Loucy (cell line): Measurements from ENCODE around the gene COL2A1.

ENCODE experiments used
- H2AFZ ChIP-seq: fragments of 200-600 bp; sonication (generic); 2 replicates; pipeline ENCODE4 v1.6.0; 2016; ENCODE audit warnings: antibody characterized with exemption, mild to moderate bottlenecking, low read length, moderate library complexity
- H3F3A ChIP-seq: fragments of 200-600 bp; 2 replicates; pipeline ENCODE4 v1.6.0; 2016; ENCODE audit warnings: antibody characterized with exemption, low read depth, mild to moderate bottlenecking
- H3K27me3 ChIP-seq: fragments of 200-600 bp; sonication (generic); 2 replicates; pipeline ENCODE4 v1.6.1; 2014; ENCODE audit warnings: low read length, mild to moderate bottlenecking; ENCODE audit not compliant: insufficient read depth, poor library complexity, severe bottlenecking
- H3K36me3 ChIP-seq: fragments of 200-600 bp; sonication (generic); 2 replicates; pipeline ENCODE4 v1.6.1; 2016; ENCODE audit warnings: low read length; ENCODE audit not compliant: insufficient read depth
- H3K4me1 ChIP-seq: fragments of 200-600 bp; sonication (generic); 2 replicates; pipeline ENCODE4 v1.5.1; 2014; ENCODE audit warnings: low read length, mild to moderate bottlenecking; ENCODE audit not compliant: insufficient read depth, poor library complexity, severe bottlenecking
- H3K4me2 ChIP-seq: fragments of 200-600 bp; sonication (generic); 2 replicates; pipeline ENCODE4 v1.6.0; 2014; ENCODE audit warnings: antibody characterized with exemption, low read length, low read depth, mild to moderate bottlenecking; ENCODE audit not compliant: poor library complexity, severe bottlenecking
- H3K4me3 ChIP-seq: fragments of 200-600 bp; sonication (generic); 2 replicates; pipeline ENCODE4 v1.5.1; 2014; ENCODE audit warnings: low read length, mild to moderate bottlenecking, mixed read lengths; ENCODE audit not compliant: poor library complexity, severe bottlenecking
- H3K79me2 ChIP-seq: fragments of 200-600 bp; sonication (generic); 2 replicates; pipeline ENCODE4 v1.6.1; 2014; ENCODE audit warnings: low read length; ENCODE audit not compliant: insufficient read depth
- H3K9ac ChIP-seq: fragments of 200-600 bp; sonication (generic); 2 replicates; pipeline ENCODE4 v1.6.0; 2014; ENCODE audit warnings: mild to moderate bottlenecking, low read depth, low read length, moderate library complexity; ENCODE audit not compliant: poor library complexity, severe bottlenecking
- H3K9me2 ChIP-seq: fragments of 200-600 bp; sonication (generic); replicated peaks from 2 replicates; pipeline ENCODE4 v1.6.1; 2016; ENCODE audit warnings: low read depth, low read length, mixed read lengths
- H3K9me3 ChIP-seq: fragments of 200-600 bp; sonication (generic); 2 replicates; pipeline ENCODE4 v1.6.1; 2014; ENCODE audit warnings: mild to moderate bottlenecking, antibody characterized with exemption, low read length, low read depth; ENCODE audit not compliant: insufficient read depth
- H4K20me1 ChIP-seq: fragments of 200-600 bp; sonication (generic); 2 replicates; pipeline ENCODE4 v1.6.0; 2014; ENCODE audit warnings: antibody characterized with exemption, low read length, mild to moderate bottlenecking; ENCODE audit not compliant: insufficient read depth, poor library complexity, severe bottlenecking
- EZH2phosphoT487 ChIP-seq: fragments of 200-600 bp; IDR thresholded peaks from 2 replicates; pipeline ENCODE4 v1.6.1; 2018; ENCODE audit warnings: antibody characterized with exemption, mild to moderate bottlenecking, moderate library complexity, borderline replicate concordance
- TF ChIP-seq, protein P1 (sequence below): fragments of 200-600 bp; sonication (generic); conservative IDR thresholded peaks from 2 replicates; pipeline ENCODE4 v1.5.1; 2014; ENCODE audit warnings: mild to moderate bottlenecking, antibody characterized with exemption, low read length

The COL2A1 gene

DNA sequence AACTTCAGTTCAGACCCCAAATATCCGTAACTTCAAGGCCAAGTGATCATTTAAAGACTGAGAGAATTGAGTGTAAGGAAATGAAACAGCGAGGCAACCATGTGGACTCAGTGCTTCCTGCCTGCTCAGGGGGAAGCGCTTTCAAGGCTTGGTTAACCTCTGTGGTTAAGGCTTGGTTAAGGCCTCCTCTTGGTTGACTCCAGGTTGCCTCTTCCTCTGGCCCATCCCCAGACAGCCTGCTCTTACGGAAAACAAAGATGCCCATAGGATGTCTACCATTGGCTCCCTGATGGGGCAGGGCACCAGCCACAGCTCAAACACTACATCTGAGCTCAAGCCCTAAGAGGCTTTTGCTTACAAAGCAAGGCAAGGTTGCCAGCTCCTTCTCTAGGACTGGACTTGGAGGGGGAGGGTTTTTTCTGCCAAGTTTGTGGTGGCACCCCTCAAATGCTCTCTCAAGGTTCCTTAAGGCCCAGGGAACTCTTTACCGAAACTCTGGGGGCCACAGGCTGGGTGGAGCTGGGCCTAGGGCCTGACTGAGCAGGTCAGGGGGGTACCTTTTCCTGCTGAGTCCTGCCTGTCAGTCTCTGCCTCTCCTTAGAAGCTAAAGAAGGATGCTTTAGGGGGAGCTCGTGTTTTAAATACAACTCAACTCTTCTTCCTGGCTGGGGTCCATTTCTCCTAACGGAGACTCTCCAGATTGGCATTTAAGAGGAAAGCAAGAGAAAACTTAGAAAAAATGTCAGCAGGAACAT is 13.7 kb downstream of the COL2A1 start:
- Histone ChIP-seq H3K36me3 (peaks cover 51% of the 10 kb centered on the region; the same call in 1 of the 2 replicates), H3K4me3 (peak overlapping the region; percentile 7), H3K79me2 (no peaks in the 10 kb centered on the region), H2AFZ (no peak overlapping the region), H3K27me3 (no peaks in the 10 kb centered on the region), H3K9ac (peak overlapping the region; percentile 34), H4K20me1 (no peaks in the 10 kb centered on the region), H3K4me1 (peaks cover 27% of the 10 kb centered on the region), H3K4me2 (peak overlapping the region; percentile 49), H3F3A (no peaks in the 10 kb centered on the region), H3K9me3 (no peaks in the 10 kb centered on the region), H3K9me2 (no peaks in the 10 kb centered on the region)
- no peak for TF ChIP-seq EZH2phosphoT487
- TF ChIP-seq, protein P1, sequence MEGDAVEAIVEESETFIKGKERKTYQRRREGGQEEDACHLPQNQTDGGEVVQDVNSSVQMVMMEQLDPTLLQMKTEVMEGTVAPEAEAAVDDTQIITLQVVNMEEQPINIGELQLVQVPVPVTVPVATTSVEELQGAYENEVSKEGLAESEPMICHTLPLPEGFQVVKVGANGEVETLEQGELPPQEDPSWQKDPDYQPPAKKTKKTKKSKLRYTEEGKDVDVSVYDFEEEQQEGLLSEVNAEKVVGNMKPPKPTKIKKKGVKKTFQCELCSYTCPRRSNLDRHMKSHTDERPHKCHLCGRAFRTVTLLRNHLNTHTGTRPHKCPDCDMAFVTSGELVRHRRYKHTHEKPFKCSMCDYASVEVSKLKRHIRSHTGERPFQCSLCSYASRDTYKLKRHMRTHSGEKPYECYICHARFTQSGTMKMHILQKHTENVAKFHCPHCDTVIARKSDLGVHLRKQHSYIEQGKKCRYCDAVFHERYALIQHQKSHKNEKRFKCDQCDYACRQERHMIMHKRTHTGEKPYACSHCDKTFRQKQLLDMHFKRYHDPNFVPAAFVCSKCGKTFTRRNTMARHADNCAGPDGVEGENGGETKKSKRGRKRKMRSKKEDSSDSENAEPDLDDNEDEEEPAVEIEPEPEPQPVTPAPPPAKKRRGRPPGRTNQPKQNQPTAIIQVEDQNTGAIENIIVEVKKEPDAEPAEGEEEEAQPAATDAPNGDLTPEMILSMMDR = no peak

DNA sequence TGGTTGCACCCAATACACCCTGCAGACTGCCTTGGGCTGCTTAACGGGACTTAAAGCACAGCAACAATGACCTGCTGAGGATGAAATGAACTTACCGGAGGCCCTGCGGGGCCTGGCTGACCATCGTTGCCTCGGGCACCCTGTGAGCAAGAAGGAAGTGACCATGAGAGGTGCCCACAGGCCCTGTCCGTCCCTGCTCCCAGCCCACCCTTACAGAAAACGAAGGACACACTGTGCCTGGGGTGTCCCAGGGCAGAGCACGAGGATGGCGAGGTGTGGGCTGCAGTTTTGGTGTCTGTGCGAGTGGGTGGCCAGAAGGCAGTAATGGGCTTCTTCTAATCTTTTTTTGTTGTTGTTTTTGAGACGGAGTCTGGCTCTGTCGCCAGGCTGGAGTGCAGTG is 14.6 kb downstream of the COL2A1 start:
- no peaks in the 10 kb centered on the region for H3F3A ChIP-seq
- H3K36me3 ChIP-seq = peaks cover 44% of the 10 kb centered on the region; the same call in 1 of the 2 replicates
- H3K4me1 ChIP-seq = peaks cover 27% of the 10 kb centered on the region
- H3K27me3 ChIP-seq = no peaks in the 10 kb centered on the region
- H3K4me3 ChIP-seq = no peak overlapping the region
- H4K20me1 ChIP-seq = no peaks in the 10 kb centered on the region
- peak overlapping the region; percentile 49 for H3K4me2 ChIP-seq
- H3K79me2 ChIP-seq = no peaks in the 10 kb centered on the region
- no peak overlapping the region for H3K9ac ChIP-seq
- H3K9me3 ChIP-seq = no peaks in the 10 kb centered on the region
- no peaks in the 10 kb centered on the region for H3K9me2 ChIP-seq
- H2AFZ ChIP-seq = no peak overlapping the region
- TF ChIP-seq EZH2phosphoT487 = no peak

DNA sequence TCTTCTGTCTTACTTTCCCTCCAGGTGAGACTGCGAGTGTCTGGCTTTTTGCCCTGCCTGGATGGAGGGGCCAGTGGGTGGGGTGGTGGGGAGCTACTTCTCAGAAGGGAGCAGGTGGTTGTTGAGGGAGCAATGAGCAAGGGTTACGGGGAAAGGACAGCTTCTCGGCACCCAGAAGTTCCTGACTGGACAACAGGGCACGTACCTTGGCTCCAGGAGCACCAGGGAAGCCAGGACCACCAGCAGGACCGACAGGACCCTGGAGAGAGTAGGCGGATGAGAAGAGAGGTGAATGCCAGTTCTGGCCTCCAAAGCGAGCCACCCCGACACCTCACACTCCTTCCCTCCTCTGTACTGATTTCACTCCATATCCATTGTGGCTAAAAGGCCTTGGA is 15.3 kb downstream of the COL2A1 start:
- no peak overlapping the region for H2AFZ ChIP-seq
- no peaks in the 10 kb centered on the region for H4K20me1 ChIP-seq
- H3K36me3 ChIP-seq = peaks cover 46% of the 10 kb centered on the region; the same call in 1 of the 2 replicates
- H3K4me2 ChIP-seq = no peak overlapping the region
- H3K9me3 ChIP-seq = no peaks in the 10 kb centered on the region
- H3K4me3 ChIP-seq = no peak overlapping the region
- no peaks in the 10 kb centered on the region for H3K79me2 ChIP-seq
- H3K27me3 ChIP-seq = no peaks in the 10 kb centered on the region
- peaks cover 27% of the 10 kb centered on the region for H3K4me1 ChIP-seq
- no peaks in the 10 kb centered on the region for H3F3A ChIP-seq
- no peak overlapping the region for H3K9ac ChIP-seq
- TF ChIP-seq, protein P1 = no peak
- TF ChIP-seq EZH2phosphoT487 = no peak
- H3K9me2 ChIP-seq = no peaks in the 10 kb centered on the region
